A549 (cell line): Measurements from ENCODE around the gene TUFM. TPM values are rescaled to one million over a fixed set of nuclear protein-coding genes. Genes with fewer than 3 reads are reported as not detected.

Experiments
- ATAC-seq, 2 experiments: fragments of 200-7000 bp in 1 of 2; fragments of >200 bp in 1 of 2; cut with Nextera tagmentation in 1 of 2; cut with Tn5 transposase in 1 of 2; 3 replicates each; pipeline versions ENCODE4 v1.8.0 to v1.9.1; 2018 to 2020; ENCODE audit warnings: mild to moderate bottlenecking in 1 of 2, moderate library complexity in 1 of 2
- CTCF ChIA-PET: fragments of 300-600 bp; sonication (Branson Sonifier 250); formaldehyde crosslinking; extraction: SDS; loops from one replicate; lab custom pipeline; 2021; ENCODE audit warnings: antibody characterized with exemption, inconsistent platforms; lab: Yijun Ruan, JAX
- POLR2A ChIA-PET: fragments of 350-600 bp; formaldehyde crosslinking; extraction: SDS; loops from one replicate; lab custom pipeline; 2021; ENCODE audit warnings: antibody characterized with exemption, inconsistent platforms; lab: Yijun Ruan, JAX
- DNase-seq, 2 experiments: peaks; one replicate each; pipeline versions ENCODE4 v3.0.0 to v3.0.0-alpha.2; 2011 to 2016; ENCODE audit warnings: low read depth in 1 of 2, low spot score in 1 of 2
- FAIRE-seq: peaks from 2 replicates; lab custom pipeline; 2011; peaks lifted over from hg19 to GRCh38; lab: Jason Lieb, UNC
- H3K27ac ChIP-seq, 2 experiments: fragments of >200 bp; sonication (Bioruptor Twin); formaldehyde crosslinking; 3 replicates each; pipeline ENCODE4 v1.5.1; 2016 to 2017
- H3K4me1 ChIP-seq: fragments of >200 bp; sonication (Bioruptor Twin); formaldehyde crosslinking; 3 replicates; pipeline ENCODE4 v1.6.1; 2016
- H3K4me2 ChIP-seq: fragments of >200 bp; sonication (Bioruptor Twin); formaldehyde crosslinking; 3 replicates; pipeline ENCODE4 v1.6.1; 2016
- H3K4me3 ChIP-seq: fragments of >200 bp; sonication (Bioruptor Twin); formaldehyde crosslinking; 3 replicates; pipeline ENCODE4 v1.5.1; 2016
- H3K9me3 ChIP-seq: fragments of >200 bp; sonication (Bioruptor Twin); formaldehyde crosslinking; 3 replicates; pipeline ENCODE4 v1.6.1; 2016
- BCL3 ChIP-seq: fragments of >200 bp; sonication (Bioruptor Twin); formaldehyde crosslinking; IDR thresholded peaks from 3 replicates; pipeline ENCODE4 v1.6.1; 2016
- BHLHE40 ChIP-seq: IDR thresholded peaks from 2 replicates; pipeline ENCODE4 v1.6.1; 2012; ENCODE audit warnings: low read depth, low read length, inconsistent platforms
- CBX2 ChIP-seq: fragments of 200-600 bp; sonication (generic); IDR thresholded peaks from 2 replicates; pipeline ENCODE4 v1.6.1; 2016; ENCODE audit warnings: low read depth, mild to moderate bottlenecking, borderline replicate concordance
- CEBPB ChIP-seq, 2 experiments: fragments of >200 bp in 1 of 2; sonication (Bioruptor Twin) in 1 of 2; formaldehyde crosslinking in 1 of 2; IDR thresholded peaks; 2 replicates each; pipeline ENCODE4 v1.6.1; 2012 to 2016
- CTCF ChIP-seq: fragments of >200 bp; sonication (Bioruptor Twin); formaldehyde crosslinking; IDR thresholded peaks from 3 replicates; pipeline ENCODE4 v1.5.1; 2016
- E2F6 ChIP-seq: IDR thresholded peaks from 2 replicates; pipeline ENCODE4 v1.6.1; 2012; ENCODE audit warnings: low read depth, borderline replicate concordance
- ELK1 ChIP-seq: fragments of 150-350 bp; IDR thresholded peaks from 2 replicates; pipeline ENCODE4 v1.6.1; 2014; ENCODE audit warnings: low read depth, mild to moderate bottlenecking, low read length
- FOSB ChIP-seq: fragments of 250-450 bp; sonication (Bioruptor Pico); IDR thresholded peaks from 2 replicates; pipeline ENCODE4 v1.5.0; 2020; ENCODE audit warnings: mild to moderate bottlenecking, moderate library complexity
- GATA3 ChIP-seq: IDR thresholded peaks from 2 replicates; pipeline ENCODE4 v1.6.1; 2012; ENCODE audit warnings: borderline replicate concordance
- HOXA7 ChIP-seq: fragments of 250-450 bp; sonication (Bioruptor Pico); IDR thresholded peaks from 2 replicates; pipeline ENCODE4 v1.5.0; 2020; ENCODE audit warnings: mild to moderate bottlenecking, moderate library complexity
- HOXB13 ChIP-seq: fragments of 250-450 bp; sonication (Bioruptor Pico); IDR thresholded peaks from 2 replicates; pipeline ENCODE4 v1.5.0; 2020; ENCODE audit warnings: low read depth, mild to moderate bottlenecking, moderate library complexity
- HOXB5 ChIP-seq: fragments of 250-450 bp; sonication (Bioruptor Pico); IDR thresholded peaks from 2 replicates; pipeline ENCODE4 v1.5.0; 2020; ENCODE audit warnings: mild to moderate bottlenecking, moderate library complexity
- JUN ChIP-seq, 2 experiments: fragments of >200 bp; sonication (Bioruptor Twin); formaldehyde crosslinking; IDR thresholded peaks; 2 replicates in 1 of 2; 3 replicates in 1 of 2; pipeline ENCODE4 v1.6.1; 2016 to 2017
- KDM1A ChIP-seq: fragments of 200-600 bp; sonication (generic); IDR thresholded peaks from 2 replicates; pipeline ENCODE4 v1.6.1; 2016; ENCODE audit warnings: low read depth, mild to moderate bottlenecking
- KDM5A ChIP-seq: fragments of 200-600 bp; sonication (generic); IDR thresholded peaks from 2 replicates; pipeline ENCODE4 v1.6.1; 2016; ENCODE audit warnings: antibody characterized with exemption, mild to moderate bottlenecking
- MAFK ChIP-seq: fragments of 450-650 bp; IDR thresholded peaks from 2 replicates; pipeline ENCODE4 v1.6.1; 2014; ENCODE audit not compliant: partially characterized antibody
- MAX ChIP-seq: IDR thresholded peaks from 2 replicates; pipeline ENCODE4 v1.6.1; 2012
- MAZ ChIP-seq: fragments of 150-350 bp; IDR thresholded peaks from 2 replicates; pipeline ENCODE4 v1.6.1; 2014; ENCODE audit warnings: antibody characterized with exemption, low read depth, low read length, borderline replicate concordance
- MYC ChIP-seq: IDR thresholded peaks from 2 replicates; pipeline ENCODE4 v1.6.1; 2012; ENCODE audit warnings: mild to moderate bottlenecking, inconsistent platforms, low read length, improper control_type of control experiment, borderline replicate concordance
- NPAS2 ChIP-seq: fragments of 250-450 bp; sonication (Bioruptor Pico); IDR thresholded peaks from 2 replicates; pipeline ENCODE4 v1.8.0; 2022; ENCODE audit warnings: mild to moderate bottlenecking, moderate library complexity, borderline replicate concordance
- NR3C1 ChIP-seq: fragments of >200 bp; sonication (Bioruptor Twin); formaldehyde crosslinking; IDR thresholded peaks from 3 replicates; pipeline ENCODE4 v1.6.1; 2017
- POLR2A ChIP-seq: IDR thresholded peaks from 2 replicates; pipeline ENCODE4 v1.6.1; 2012; ENCODE audit warnings: mild to moderate bottlenecking, low read length
- RAD21 ChIP-seq, 2 experiments: fragments of >200 bp in 1 of 2; sonication (Bioruptor Twin) in 1 of 2; formaldehyde crosslinking in 1 of 2; IDR thresholded peaks in 1 of 2; conservative IDR thresholded peaks in 1 of 2; 2 replicates in 1 of 2; 3 replicates in 1 of 2; pipeline ENCODE4 v1.6.1; 2012 to 2018; ENCODE audit warnings: inconsistent platforms in 1 of 2
- RARB ChIP-seq: fragments of 250-450 bp; sonication (Bioruptor Pico); IDR thresholded peaks from 2 replicates; pipeline ENCODE4 v1.8.0; 2021; ENCODE audit warnings: mild to moderate bottlenecking, moderate library complexity
- REST ChIP-seq: fragments of 200-600 bp; sonication (generic); IDR thresholded peaks from 2 replicates; pipeline ENCODE4 v1.6.1; 2016; ENCODE audit warnings: antibody characterized with exemption, mild to moderate bottlenecking, moderate library complexity
- RFX5 ChIP-seq: fragments of 450-650 bp; IDR thresholded peaks from 2 replicates; pipeline ENCODE4 v1.7.1; 2014; ENCODE audit warnings: antibody characterized with exemption, mild to moderate bottlenecking, moderate library complexity
- RNF2 ChIP-seq: fragments of 200-600 bp; sonication (generic); IDR thresholded peaks from 2 replicates; pipeline ENCODE4 v1.6.1; 2016; ENCODE audit warnings: low read depth, mild to moderate bottlenecking, antibody characterized with exemption, moderate library complexity, borderline replicate concordance
- SREBF2 ChIP-seq: fragments of 450-650 bp; IDR thresholded peaks from 2 replicates; pipeline ENCODE4 v1.6.1; 2014; ENCODE audit warnings: mild to moderate bottlenecking, moderate library complexity
- TP53 ChIP-seq: fragments of 250-450 bp; sonication (Bioruptor Pico); IDR thresholded peaks from 2 replicates; pipeline ENCODE4 v1.5.0; 2021; ENCODE audit warnings: mild to moderate bottlenecking, moderate library complexity
- USF2 ChIP-seq: fragments of 450-650 bp; IDR thresholded peaks from 2 replicates; pipeline ENCODE4 v1.6.1; 2014; ENCODE audit warnings: antibody characterized with exemption
- WGBS: methylation state at CpG from one replicate; pipeline ENCODE4 v1.1.6; 2017; ENCODE audit errors: missing lambda C conversion rate; 5-methylcytosine and 5-hydroxymethylcytosine counted together
- polyA plus RNA-seq, 4 experiments: library from polyadenylated mRNA; depleted of rRNA in 3 of 4; stranded (reverse); fragments of >200 nt; fragmentation: RNase III in 1 of 4; extraction: RNeasy Plus Mini Kit Qiagen cat#74134 plus additional on column Dnase treatment in 1 of 4; gene quantifications; 2 replicates in 3 of 4; 3 replicates in 1 of 4; pipeline ENCODE4 v1.2.3, GENCODE V29; 2011 to 2017

Gene TUFM
- polyA plus RNA-seq, 2 of the 4 experiments (the other 2 are of a cell fraction), result 159 to 260 TPM

- Histone ChIP-seq H3K27ac (peak within 1 kb of the TSS; percentile 95 to 100), H3K4me1 (peaks cover 37% of the 10 kb centered on the region), H3K4me3 (peak within 1 kb of the TSS; percentile 100), H3K4me2 (peak within 1 kb of the TSS; percentile 87), H3K9me3 (peaks cover 4% of the 10 kb centered on the region; the same call in 1 of the 3 replicates)
- CTCF ChIA-PET, result interaction anchor here (1.3 to 2.8 kb wide), 3 partner anchors 13 to 123 kb away, joined by 4 to 13 read pairs (median 8); no protein-coding TSS in a partner anchor
- POLR2A ChIA-PET, result interaction anchor here (0.5 to 3.6 kb wide), 19 partner anchors 8 to 868 kb away, joined by 3 to 38 read pairs (median 4); partner anchors contain the start of genes NFATC2IP, RABEP2, SH2B1 and SPNS1
- FAIRE-seq, result no peak
- ATAC-seq, result peak; percentile 64 to 65
- peak; percentile 75 to 98 for DNase-seq
- 0% methylated on average over 12 of the region's 91 CpGs for WGBS
- TF ChIP-seq RAD21 (conservative IDR thresholded peaks at IDR 0.05 in 1 of 2, IDR thresholded peaks at IDR 0.05 in 1 of 2), result no peak
- TF ChIP-seq SREBF2, result no peak
- peak; percentile 95 to 99 for TF ChIP-seq JUN (IDR thresholded peaks at IDR 0.05)
- TF ChIP-seq MYC, result peak; percentile 86; the same call in 1 of the 2 replicates
- no peak for TF ChIP-seq HOXA7 (CRISPR knock-in tag)
- TF ChIP-seq CEBPB (IDR thresholded peaks at IDR 0.05), result no peak
- TF ChIP-seq NPAS2 (CRISPR knock-in tag), result no peak
- no peak for TF ChIP-seq HOXB5 (CRISPR knock-in tag)
- no peak for TF ChIP-seq CBX2
- TF ChIP-seq MAFK, result no peak
- no peak for TF ChIP-seq NR3C1
- TF ChIP-seq RNF2, result no peak
- TF ChIP-seq KDM5A, result no peak
- no peak; the same call in 1 of the 2 replicates for TF ChIP-seq REST
- 0 out of 2 replicates have a peak, but pooled peaks have one; percentile 26 for TF ChIP-seq FOSB
- peak; percentile 55; the same call in 1 of the 2 replicates for TF ChIP-seq MAZ
- TF ChIP-seq USF2, result no peak
- TF ChIP-seq TP53 (CRISPR knock-in tag), result 0 out of 2 replicates have a peak, but pooled peaks have one; percentile 50
- TF ChIP-seq MAX, result peak; percentile 96
- TF ChIP-seq RFX5, result no peak
- TF ChIP-seq E2F6, result peak; percentile 86
- TF ChIP-seq ELK1, result no peak
- TF ChIP-seq BCL3, result peak; percentile 98
- TF ChIP-seq GATA3, result peak; percentile 55; the same call in 1 of the 2 replicates
- TF ChIP-seq BHLHE40, result no peak
- TF ChIP-seq CTCF, result no peak
- peak; percentile 18; the same call in 1 of the 2 replicates for TF ChIP-seq RARB
- peak; percentile 78 for TF ChIP-seq POLR2A
- TF ChIP-seq HOXB13, result no peak
- TF ChIP-seq KDM1A, result no peak
Measured at GRCh38 chr16:28822520-28823290, 23.4 kb downstream of the TUFM start, which contains the start of gene ATXN2L. TSS of gene ATXN2L (plus strand) at chr16:28822999. CDS start at chr16:28823260, 261 bp downstream.
